HG03571 (cell line): Measurements from ENCODE around the gene IL1A.
"Not testable (repeated sequence)": the region's sequence is repeated elsewhere in the genome, so short reads cannot be mapped to it uniquely, and the experiment has no call there.

Source experiments
- ATAC-seq: cut with Tn5 transposase; IDR thresholded peaks from one replicate; pipeline ENCODE4 v1.9.1; 2021; ENCODE audit not compliant: unreplicated experiment

Gene IL1A

DNA sequence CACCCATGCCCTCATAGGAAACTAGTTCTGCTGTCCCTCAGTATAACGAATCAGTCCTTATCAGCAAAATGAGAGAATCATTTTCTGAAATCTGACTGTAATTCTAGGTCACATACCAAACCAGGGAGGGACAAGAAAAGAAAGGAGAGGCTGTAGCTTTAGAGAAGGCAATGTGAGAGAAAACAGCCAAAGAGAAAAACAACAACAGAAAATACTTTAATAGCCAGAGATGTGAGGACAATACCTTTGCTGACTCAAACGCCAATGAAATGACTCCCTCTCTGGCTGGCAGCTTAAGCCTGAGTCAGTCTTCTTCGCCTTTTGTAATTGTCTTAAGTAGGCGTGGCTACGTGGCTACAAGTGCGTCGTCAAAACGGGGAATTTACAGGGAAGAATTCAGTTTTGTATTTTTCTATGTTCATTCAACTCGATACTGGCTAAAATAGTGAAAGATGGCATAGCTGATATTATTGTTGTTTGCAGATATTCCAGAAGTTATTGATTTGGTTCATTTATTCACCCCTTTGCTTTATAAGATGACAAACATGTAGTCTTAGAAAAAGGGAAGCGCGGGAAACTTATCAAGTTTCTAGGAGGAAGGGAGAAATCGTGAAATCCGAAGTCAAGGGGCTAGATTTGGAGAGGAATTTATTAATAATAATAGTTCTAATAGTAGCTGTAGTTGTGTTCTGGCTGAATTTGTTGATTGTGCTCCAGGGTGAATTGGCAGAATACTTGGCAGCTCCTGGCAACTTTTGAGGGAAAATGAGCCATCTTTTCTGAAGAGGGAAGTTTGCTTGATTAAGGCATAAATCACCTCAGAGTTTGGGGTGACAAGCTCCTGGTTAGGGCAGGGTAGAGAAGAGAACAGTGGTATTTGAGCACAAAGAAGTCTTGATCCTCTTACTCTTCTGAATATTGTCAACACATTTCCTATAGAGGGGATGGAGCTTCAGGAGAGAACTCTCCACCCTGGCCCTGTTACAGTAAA lies at the start of gene IL1A:
TSS of gene IL1A (minus strand) at position 295 of the 991 bp plus-strand sequence. CDS start 723 bp downstream, outside the sequence.
- no peak for ATAC-seq

GRCh38 chr2:112833976-112834375 lies 49.7 kb upstream of the IL1A start:
- no peak for ATAC-seq

DNA sequence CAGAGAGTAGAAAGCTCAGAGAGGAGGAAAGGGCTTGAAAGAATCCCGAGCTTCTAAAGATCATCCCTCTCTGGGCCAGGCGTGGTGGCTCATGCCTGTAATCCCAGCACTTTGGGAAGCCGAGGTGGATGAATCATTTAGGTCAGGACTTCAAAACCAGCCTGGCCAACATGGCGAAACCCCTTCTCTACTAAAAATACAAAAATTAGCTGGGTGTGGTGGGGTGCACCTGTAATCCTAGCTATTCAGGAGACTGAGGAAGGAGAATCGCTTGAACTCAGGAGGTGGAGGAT lies 49.3 kb upstream of the IL1A start:
- not testable (repeated sequence) for ATAC-seq

GRCh38 chr2:112832841-112833638 lies 48.7 kb upstream of the IL1A start:
- ATAC-seq = no peak

GRCh38 chr2:112831946-112832840 lies 47.9 kb upstream of the IL1A start:
- ATAC-seq = no peak

DNA sequence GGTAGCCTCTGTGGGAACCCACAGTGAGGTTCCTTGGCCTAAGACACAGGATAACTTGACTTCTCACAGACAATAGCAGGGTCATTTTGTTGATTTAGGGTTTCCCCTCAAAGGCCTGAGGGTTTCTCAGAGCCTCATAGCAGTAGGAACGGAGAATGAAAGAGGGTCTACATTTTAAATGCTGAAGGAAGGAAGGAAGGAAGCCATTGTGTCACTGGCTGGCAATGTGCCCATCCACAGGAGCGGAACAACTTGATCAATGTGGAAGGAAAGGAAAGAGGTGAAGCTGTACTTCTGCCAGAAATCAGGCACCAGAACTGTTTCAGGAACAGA lies 47.2 kb upstream of the IL1A start:
- ATAC-seq = no peak

- no peak for ATAC-seq
Observed at GRCh38 chr2:112830682-112831512, 46.6 kb upstream of the IL1A start.

DNA sequence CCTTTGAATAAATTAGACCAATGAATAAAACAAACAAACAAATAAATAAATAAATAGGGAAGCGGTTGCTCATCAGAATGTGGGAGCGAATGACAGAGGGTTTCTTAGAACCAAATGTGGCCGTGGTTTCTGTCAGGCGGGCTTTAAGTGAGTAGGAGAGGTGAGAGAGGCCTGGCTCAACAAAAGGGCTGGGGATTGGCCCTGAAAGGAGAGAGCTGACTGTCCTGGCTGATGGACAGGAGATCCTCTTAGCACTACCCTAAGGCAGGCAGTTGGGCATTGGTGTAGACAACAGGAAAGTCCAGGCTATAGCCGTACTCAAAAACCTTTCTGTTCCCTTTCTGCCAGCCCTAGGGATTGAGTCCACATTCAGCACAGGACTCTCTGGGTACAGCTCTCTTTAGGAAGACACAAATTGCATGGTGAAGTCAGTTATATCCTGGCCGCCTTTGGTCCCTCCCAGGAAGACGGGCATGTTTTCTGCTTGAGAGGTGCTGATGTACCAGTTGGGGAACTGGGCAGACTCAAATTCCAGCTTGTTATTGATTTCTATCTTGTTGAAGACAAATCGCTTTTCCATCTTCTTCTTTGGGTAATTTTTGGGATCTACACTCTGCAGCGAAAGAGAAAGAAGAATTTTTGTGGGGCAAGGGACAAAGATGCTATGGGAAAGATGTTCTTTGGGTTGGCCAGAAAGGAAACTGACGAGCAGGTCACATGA lies 45.8 kb upstream of the IL1A start:
- ATAC-seq = no peak

- ATAC-seq = no peak
Observed at GRCh38 chr2:112829101-112829960, 45.0 kb upstream of the IL1A start.

DNA sequence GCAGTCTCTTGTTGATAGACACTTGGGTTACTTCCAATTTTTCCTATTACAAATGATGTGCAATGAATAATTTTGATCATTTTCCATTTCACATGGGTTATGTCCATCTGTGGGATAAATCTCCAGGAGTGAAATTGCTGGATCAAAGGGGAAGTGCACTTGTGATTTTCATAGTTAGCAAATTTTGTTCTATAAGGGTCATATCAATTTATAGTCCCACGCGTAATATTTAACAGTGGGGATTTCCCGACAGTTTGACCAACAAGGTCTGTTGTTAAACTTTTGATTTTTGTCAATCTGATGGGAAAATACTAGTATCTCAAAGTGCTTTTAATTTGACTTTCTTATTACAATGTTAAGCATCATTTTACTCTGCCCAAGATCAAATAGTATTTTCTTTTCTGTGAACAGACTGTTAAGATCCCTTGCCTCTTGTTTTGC lies 44.0 kb upstream of the IL1A start:
- ATAC-seq = no peak

DNA sequence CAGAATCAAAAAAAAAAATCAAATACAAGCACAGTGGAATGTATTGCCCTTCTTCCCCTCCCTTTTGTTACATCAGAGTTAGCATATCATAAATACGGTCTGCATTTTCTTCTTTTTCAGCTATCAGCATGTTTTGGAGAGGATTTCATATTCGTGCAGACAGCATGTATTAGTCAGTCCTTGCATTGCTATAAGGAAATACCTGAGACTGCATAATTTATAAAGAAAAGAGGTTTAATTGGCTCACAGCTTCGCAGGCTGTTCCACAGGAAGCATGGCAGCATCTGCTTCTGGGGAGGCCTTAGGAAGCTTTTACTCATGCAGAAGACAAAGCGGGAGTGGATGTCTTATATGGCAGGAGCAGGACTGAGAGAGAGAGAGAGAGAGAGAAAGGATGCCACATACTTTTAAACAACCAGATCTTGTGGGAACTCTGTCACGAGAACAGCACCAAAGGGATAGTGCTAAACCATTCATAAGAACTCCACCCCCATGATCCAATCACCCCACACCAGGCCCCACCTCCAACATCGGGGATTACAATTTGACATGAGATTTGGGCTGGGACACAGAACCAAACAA lies 43.4 kb upstream of the IL1A start:
- no peak for ATAC-seq

GRCh38 chr2:112827009-112827408 lies 42.7 kb upstream of the IL1A start:
- ATAC-seq = no peak

DNA sequence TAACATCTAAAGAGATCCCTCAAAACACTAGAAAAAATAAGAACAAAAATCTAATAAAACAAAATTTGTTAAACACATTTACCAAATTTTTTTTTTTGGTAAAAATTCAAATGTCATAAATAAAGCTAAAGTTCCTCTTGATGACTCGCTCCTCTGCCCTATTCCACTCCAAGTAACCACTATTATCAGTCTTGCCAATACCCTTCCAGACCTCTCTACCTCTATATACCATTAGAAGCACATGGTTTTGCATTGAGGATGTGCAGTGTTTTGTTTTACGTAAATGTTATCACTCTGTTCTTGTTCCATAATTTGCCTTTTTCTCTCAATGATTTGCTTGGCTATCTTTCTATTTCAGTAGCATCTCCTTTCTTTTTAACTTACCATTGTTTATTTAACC lies 41.4 kb upstream of the IL1A start:
- ATAC-seq = no peak

DNA sequence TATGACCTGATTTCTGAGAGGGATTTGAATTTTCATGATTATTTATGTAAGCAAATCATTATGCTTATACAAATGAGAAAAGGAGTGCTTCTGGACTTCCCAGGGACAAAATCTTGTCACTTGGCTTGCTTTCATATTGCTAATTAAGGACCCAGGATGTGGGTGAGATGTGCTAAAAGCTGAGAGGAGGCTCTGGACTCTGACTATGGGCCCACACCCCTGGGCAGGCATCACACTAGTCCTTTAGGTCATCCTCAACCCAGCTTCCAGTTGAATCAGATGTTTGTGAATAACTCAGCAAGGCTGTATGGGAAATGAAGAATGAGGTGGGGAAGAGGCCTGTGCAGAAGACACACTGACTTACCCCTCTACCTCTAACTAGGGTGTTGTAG lies 40.4 kb upstream of the IL1A start:
- ATAC-seq = no peak

- no peak for ATAC-seq
Observed at GRCh38 chr2:112821682-112822081, 37.4 kb upstream of the IL1A start.

GRCh38 chr2:112821142-112821541 lies 36.8 kb upstream of the IL1A start:
- ATAC-seq = peak; percentile 47

DNA sequence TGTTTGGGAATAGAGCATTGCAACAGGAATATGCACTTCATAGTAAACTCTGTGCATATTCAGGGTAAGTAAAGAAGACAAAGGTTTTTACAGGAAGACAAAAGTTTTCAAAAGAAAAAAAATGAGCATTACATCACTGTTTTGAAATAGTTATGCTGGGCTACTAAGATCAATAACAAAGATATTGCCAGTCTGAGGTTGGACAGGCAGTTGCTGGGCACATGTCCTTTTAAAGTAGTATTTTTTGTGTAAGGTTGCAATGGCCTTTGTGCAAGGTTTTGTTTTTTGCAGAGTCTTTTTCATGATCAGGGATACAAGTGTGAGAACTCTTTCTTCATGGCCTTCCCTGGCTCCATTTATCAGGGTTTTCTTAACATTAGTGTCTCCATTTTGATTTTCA lies 36.0 kb upstream of the IL1A start:
- no peak for ATAC-seq

DNA sequence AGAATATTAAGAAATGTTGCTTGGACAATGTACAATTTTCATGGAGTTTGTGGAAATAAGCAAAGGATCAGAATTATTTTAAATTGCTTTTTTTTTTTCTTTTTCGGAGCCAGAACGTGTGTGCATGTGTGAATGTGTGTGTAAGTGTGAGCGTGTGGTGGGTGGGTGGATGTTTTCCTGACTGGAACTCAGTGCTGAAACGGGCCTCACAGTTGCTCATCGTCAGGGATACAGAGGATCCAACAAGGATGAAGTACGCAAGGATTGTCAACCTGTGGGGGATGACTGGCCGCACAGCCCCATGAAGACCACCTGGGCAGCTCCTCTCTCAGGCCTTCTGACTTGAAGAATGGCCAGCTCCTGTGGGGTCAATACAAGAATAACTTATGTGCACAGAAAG lies 34.8 kb upstream of the IL1A start:
- ATAC-seq = no peak
